Activated CD4-positive, alpha-beta T cell treated with anti-CD3 and anti-CD28 coated beads, Interleukin-2, amount 50 U/mL, for 24 hours (primary cell): ENCODE data around the gene ADAM12.
A peak's percentile ranks its signal among the peaks of the same experiment; 100 is the strongest.
"Not testable (repeated sequence)": the region's sequence is repeated elsewhere in the genome, so short reads cannot be mapped to it uniquely, and the experiment has no call there.

Source experiments
- DNase-seq, 2 donors: peaks; one replicate each; pipeline ENCODE4 v3.0.0-alpha.2; 2020; ENCODE audit warnings: low read depth in 1 of 2, low spot score in 1 of 2

ADAM12 gene

DNA sequence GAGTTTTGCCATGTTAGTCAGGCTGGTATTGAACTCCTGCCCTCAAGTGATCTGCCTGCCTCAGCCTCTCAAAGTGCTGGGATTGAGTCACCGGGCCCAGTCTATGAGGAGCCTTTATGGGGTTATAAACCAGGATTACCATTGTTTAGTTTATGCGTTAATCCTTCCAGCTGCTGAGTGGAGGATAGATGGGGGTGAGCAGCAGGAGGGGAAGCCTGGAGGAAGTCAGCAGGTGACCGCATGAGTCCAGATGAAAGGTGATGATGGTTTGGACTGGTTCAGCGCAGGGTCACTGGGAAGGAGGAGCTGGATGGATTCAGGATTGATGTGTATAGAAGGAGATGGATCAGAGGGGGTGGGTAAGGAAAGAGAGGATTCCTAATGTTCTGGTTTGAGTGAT is 197.1 kb downstream of the ADAM12 start:
- no peak for DNase-seq

DNA sequence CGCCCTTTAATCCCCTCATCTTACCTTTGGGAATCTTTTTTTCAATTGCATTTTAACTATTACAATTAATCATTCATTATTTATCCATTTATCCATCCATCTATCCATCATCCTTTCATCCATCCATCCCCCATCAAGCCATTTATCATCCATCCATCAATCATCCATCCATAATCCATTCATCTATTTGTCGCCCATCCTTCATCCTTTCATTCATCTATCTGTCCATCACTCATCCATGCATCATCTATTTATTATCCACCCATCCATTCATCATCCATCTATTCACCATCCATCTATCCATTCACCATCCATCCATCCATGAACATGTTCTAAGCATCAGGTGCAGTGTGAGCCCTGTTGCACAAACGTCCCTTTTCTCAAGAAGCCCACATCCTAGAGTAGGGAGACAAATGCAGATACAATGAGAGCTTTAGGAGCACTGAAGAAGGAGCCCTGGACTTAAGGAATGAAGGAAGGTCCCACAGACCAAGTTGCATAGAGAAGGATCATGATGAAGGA is 199.5 kb downstream of the ADAM12 start:
- no peak for DNase-seq

DNA sequence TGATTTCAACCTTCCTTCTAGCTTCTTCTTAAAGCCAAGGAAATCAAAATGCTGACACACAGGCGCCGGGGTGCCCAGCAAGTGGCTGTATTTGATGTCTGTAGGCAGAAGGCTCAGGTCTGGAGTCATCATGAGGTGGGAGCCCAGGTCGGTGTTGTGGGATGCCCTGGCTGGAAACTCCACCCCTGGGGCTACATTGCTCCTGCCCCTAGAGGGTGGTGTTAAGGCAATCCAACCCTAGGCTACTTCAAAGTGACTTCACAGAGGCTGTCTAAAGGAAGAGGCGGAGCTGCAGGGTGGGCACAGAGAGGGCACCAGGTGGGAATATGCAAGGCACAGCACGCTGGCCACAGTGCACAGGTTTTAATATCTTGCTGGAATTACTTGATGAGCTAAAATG is 200.9 kb downstream of the ADAM12 start:
- no peak for DNase-seq

DNA sequence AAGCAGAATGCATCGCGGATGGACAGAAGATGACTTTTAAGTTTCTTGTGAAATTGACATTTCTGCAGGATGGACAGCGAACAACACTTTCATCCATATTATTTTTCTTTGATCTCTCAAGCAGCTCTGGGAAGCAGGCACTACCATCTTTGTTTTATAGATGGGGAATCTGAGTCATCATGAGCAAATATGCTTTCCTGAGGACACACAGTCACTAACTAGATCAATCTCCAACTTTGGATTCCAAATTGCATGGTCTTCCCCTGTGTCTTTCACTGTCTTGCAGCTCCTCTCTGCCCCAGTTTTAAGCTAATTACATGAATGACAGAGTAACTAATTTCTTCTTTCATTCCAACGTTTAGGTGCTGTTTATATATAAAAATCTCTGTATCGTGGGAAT is 201.5 kb downstream of the ADAM12 start:
- no peak for DNase-seq

DNA sequence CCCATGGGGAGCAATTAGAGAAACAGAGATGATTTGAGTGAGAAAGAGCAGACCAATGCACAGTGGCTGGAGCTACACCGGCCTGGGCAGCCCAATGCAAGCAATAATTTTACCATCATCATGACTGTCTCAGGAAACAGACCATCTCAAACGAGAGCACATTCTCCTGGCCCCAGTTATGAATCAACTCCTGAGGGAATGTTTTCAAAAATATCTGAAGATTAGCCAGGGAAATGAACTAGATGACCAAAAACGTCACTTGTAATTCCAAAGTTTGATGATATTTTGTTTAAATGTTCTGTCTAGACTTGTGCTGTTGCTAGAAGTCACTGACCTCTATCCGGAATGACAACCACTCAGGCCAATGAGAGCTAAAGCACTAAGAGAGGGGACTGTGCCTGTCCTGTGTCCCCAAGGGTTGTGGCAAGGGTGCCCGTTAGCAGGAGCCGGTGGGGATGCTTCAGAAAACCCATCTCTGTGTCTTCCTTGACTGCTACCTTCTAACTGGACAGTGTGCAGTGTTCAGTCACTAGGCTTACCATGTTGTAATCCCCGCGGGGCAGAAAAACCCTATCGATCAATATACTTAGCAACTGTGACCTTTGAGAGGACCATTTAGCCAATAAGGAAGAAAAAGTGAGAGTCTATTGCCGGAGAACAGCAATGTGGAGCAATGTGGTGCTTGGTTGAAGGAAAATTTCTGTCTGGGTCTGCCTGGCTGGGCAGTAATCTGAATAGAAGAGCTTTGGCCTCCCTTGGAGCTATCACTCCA is 202.4 kb downstream of the ADAM12 start:
- DNase-seq: no peak

DNA sequence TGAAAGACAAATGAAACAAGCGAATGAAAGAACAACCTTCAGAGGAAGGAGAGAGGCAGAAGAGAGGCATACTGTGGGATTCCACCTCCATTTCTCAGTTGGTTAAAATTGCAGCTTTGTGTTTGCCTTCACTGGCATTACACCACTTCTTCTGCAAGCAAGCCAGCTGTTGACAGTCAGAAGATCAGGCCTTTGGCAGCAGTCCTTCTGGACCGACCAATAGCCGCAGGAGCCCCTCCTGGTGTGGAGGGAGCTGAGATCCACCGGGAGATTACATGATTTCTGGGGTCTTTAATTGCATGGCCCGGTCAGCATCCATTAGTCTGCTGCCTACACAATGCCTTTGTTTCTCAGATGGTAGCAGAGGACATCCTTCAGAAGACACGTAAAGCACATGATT is 206.7 kb downstream of the ADAM12 start:
- no peak for DNase-seq

GRCh38 chr10:126179637-126180036 is 208.6 kb downstream of the ADAM12 start:
- no peak for DNase-seq

GRCh38 chr10:126177417-126178030 is 210.8 kb downstream of the ADAM12 start:
- no peak for DNase-seq

- no peak for DNase-seq
These were observed 212.5 kb downstream of the ADAM12 start for GRCh38 chr10:126175641-126176262.

GRCh38 chr10:126172755-126173154 is 215.5 kb downstream of the ADAM12 start:
- not testable (repeated sequence) for DNase-seq

DNA sequence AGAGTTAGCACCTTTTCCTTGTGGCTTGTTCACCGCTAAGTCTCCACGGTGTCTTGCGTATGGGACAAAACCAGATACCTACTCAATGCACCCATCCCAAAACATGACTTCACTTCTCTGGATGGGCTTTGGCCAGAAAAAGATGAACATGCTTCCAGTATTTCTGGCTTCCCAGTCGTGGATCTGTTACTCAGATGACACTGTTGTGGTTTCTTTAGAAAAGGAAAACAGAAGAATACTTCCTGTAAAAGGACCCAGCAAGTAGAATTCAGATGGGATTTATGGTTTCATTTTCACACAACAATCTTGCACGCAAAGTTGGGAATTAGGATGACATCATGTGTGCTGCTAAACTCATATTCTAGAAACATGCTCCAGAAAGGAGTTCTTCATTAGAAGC is 216.7 kb downstream of the ADAM12 start:
- DNase-seq: no peak

- no peak for DNase-seq
These were observed 217.5 kb downstream of the ADAM12 start for GRCh38 chr10:126170776-126171175.

DNA sequence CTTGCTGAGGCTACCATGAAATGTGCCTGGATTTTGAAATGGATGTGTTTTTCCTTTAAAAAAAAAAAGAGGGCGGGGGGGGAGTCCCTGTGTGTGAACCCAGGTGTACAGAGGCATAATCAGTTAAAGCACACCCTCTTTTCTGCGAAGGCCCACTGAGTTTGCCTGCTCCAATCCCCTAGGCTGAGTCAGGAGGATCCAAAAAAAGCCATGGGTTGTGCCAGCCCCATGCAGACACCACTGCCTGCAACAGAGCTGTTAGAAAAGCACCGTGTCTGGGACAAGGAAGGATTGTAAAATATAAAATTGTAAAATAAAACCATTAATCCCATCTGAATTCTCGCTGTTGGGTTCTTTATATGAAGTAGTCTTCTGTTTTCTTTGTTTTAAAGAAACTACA is 217.9 kb downstream of the ADAM12 start:
- no peak for DNase-seq

DNA sequence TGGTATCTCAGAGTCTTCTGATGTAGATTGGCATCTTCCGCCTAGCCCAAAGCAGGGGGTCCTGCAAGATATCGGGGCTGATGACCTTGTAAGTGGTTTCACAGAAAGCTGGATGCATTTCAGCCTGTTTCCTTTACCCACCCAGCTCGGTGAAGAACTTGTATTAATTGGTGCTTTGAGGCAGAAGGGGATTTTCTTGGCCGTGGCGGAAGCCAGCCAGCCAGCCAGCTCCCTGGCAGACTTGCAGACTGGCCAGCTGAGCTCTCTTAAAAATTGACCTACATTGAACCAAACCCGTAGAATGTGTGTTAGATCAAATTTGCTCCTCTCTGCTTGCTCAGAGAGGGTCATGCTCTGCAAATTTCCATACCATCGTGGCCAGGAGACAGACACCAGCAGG is 218.4 kb downstream of the ADAM12 start:
- no peak for DNase-seq

- DNase-seq: peak in 1 of 2 donors; percentile 17
These were observed 221.5 kb downstream of the ADAM12 start for GRCh38 chr10:126166797-126167196.

DNA sequence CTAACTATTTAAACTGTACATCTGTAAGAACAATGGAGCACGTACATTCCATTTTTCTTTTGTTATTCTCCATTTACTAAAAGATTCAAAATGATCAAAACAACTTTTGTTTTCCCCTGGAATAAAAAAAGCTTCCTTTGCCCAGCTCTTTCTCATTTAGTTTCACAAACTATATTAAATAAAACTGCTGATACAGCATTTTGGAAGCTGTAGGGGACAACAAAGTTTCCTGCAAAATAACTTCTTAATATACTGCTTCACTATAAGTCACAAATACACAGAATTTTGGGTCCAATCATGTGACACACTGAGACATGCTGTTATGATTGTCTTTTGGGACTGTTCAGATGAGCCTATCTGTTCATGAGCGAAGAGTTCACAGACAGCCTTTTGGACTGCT is 222.4 kb downstream of the ADAM12 start:
- DNase-seq: no peak

DNA sequence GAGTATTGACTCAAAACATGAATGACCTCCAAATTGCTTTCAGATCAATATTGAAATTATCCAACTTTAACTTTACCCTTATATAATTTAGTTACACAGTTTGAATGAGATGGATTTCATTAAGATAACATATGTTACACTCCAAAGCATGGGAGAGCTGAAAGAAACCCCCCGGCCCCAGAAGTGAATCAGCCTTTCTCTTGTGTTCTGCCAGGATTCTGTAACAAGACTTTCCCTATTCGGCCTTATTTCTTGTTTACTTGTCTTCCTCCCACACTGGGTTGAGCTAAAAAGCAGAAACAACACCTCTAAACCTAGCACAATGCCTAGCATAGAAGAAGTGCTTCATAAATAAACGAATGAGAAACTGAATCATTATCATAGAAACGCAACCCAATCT is 224.8 kb downstream of the ADAM12 start:
- DNase-seq: no peak

- no peak for DNase-seq
These were observed 226.6 kb downstream of the ADAM12 start for GRCh38 chr10:126161691-126162090.

DNA sequence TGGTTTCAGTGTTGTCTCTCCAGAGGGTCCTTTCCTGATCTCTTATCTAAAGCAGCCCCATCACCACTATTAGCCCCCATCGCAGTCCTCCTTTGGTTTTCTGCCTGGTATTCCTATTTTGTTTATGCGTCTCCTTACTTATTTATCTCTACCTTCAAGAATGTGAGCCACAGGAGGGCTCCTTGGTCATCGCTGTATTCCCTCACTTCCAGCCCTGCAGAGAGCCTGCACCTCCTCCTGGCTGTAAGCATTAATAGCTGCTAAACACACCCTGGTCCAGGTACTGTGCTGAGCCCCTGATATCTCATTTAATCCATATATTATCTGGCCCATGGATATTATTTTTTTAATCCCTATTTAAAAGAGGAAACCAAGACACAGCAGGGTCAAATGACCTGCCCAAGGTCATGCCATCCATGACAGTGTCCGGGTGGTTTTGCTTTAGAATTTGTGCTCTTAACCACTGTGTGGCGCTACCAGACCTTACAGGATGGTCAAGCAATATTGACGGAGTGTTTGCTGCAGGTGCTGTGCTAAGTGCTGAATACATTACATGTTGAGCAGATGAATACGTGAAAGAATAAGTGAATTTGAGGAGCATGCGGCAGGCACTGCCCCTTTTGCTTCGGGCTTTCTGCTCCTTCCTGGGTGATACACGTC is 227.2 kb downstream of the ADAM12 start:
- no peak for DNase-seq

- no peak for DNase-seq
These were observed 227.7 kb downstream of the ADAM12 start for GRCh38 chr10:126160571-126160970.

GRCh38 chr10:126158133-126158892 is 230.0 kb downstream of the ADAM12 start:
- DNase-seq: no peak
